SK-N-SH (cell line): Measurements from ENCODE around the gene SLC2A13. TPM values are rescaled to one million over a fixed set of nuclear protein-coding genes. Genes with fewer than 3 reads are reported as not detected.

Experiments
- CTCF ChIA-PET: fragments of 300-600, 350-600 bp; formaldehyde crosslinking; extraction: SDS; loops from one replicate; lab custom pipeline; 2021; lab: Yijun Ruan, JAX
- POLR2A ChIA-PET: fragments of 350-600 bp; sonication (Branson Sonifier 250); formaldehyde crosslinking; extraction: SDS; loops from one replicate; lab custom pipeline; 2020; ENCODE audit warnings: antibody characterized with exemption, inconsistent platforms; lab: Yijun Ruan, JAX
- DNase-seq: peaks from one replicate; pipeline ENCODE4 v3.0.0; 2012
- H2AFZ ChIP-seq: fragments of 200-600 bp; sonication (generic); 2 replicates; pipeline ENCODE4 v1.8.1; 2016; ENCODE audit warnings: antibody characterized with exemption, mild to moderate bottlenecking, low read depth
- H3F3A ChIP-seq: fragments of 200-600 bp; sonication (generic); replicated peaks from 2 replicates; pipeline ENCODE3; 2016; ENCODE audit warnings: antibody characterized with exemption, mild to moderate bottlenecking; ENCODE audit not compliant: insufficient read depth
- H3K27ac ChIP-seq, 2 experiments: fragments of 200-500 bp in 1 of 2; fragments of 200-600 bp in 1 of 2; sonication (Bioruptor generic) in 1 of 2; sonication (generic), shearing (Covaris generic) in 1 of 2; 2 replicates each; pipeline versions ENCODE4 v1.5.1 to v1.6.1; 2014 to 2016; ENCODE audit warnings: low read depth in 2 of 2, inconsistent platforms in 1 of 2, low read length in 1 of 2, mild to moderate bottlenecking in 1 of 2, mixed read lengths in 1 of 2
- H3K27me3 ChIP-seq: fragments of 200-600 bp; sonication (generic), shearing (Covaris generic); 2 replicates; pipeline ENCODE4 v1.6.1; 2016; ENCODE audit warnings: mixed run types; ENCODE audit not compliant: insufficient read depth
- H3K36me3 ChIP-seq, 2 experiments: fragments of 200-500 bp in 1 of 2; fragments of 200-600 bp in 1 of 2; sonication (Bioruptor generic) in 1 of 2; sonication (generic) in 1 of 2; replicated peaks in 1 of 2; 2 replicates each; pipeline versions ENCODE3 to v1.5.1; 2014 to 2016; ENCODE audit warnings: low read length in 1 of 2, mild to moderate bottlenecking in 1 of 2; ENCODE audit not compliant: insufficient read depth in 2 of 2, control insufficient read depth in 1 of 2
- H3K4me1 ChIP-seq, 2 experiments: fragments of 200-500 bp in 1 of 2; fragments of 200-600 bp in 1 of 2; sonication (Bioruptor generic) in 1 of 2; sonication (generic), shearing (Covaris generic) in 1 of 2; 2 replicates each; pipeline versions ENCODE4 v1.5.1 to v1.6.1; 2014 to 2016; ENCODE audit warnings: low read depth in 1 of 2, low read length in 1 of 2, mixed run types in 1 of 2; ENCODE audit not compliant: insufficient read depth in 2 of 2, control insufficient read depth in 1 of 2
- H3K4me2 ChIP-seq: fragments of 200-600 bp; sonication (generic), shearing (Covaris generic); 2 replicates; pipeline ENCODE4 v1.6.1; 2017; ENCODE audit warnings: mixed run types
- H3K4me3 ChIP-seq, 2 experiments: fragments of 200-500 bp in 1 of 2; fragments of 200-600 bp in 1 of 2; sonication (Bioruptor generic) in 1 of 2; sonication (generic), shearing (Covaris generic) in 1 of 2; 2 replicates each; pipeline versions ENCODE4 v1.5.1 to v1.8.1; 2014 to 2016; ENCODE audit warnings: low read depth in 2 of 2, inconsistent platforms in 1 of 2, low read length in 1 of 2, mild to moderate bottlenecking in 1 of 2, mixed read lengths in 1 of 2, moderate library complexity in 1 of 2
- H3K79me2 ChIP-seq: fragments of 200-600 bp; sonication (generic); 2 replicates; pipeline ENCODE4 v1.8.1; 2017; ENCODE audit warnings: mild to moderate bottlenecking; ENCODE audit not compliant: insufficient read depth
- H3K9ac ChIP-seq: fragments of 200-600 bp; sonication (generic); 2 replicates; pipeline ENCODE4 v1.6.1; 2017; ENCODE audit warnings: mixed run types
- H3K9me2 ChIP-seq: fragments of 200-600 bp; sonication (generic); 2 replicates; pipeline ENCODE4 v1.6.1; 2017; ENCODE audit warnings: mixed run types
- H3K9me3 ChIP-seq: fragments of 200-600 bp; sonication (generic); 2 replicates; pipeline ENCODE4 v1.6.1; 2017; ENCODE audit warnings: mixed run types, mild to moderate bottlenecking, moderate library complexity
- H4K20me1 ChIP-seq: fragments of 200-600 bp; sonication (generic); 2 replicates; pipeline ENCODE4 v1.6.1; 2017; ENCODE audit warnings: mild to moderate bottlenecking, mixed run types; ENCODE audit not compliant: insufficient read depth
- CHD2 ChIP-seq: fragments of 150-350 bp; IDR thresholded peaks from 2 replicates; pipeline ENCODE4 v1.6.1; 2018; ENCODE audit warnings: low read length; ENCODE audit not compliant: partially characterized antibody
- FOSL2 ChIP-seq: IDR thresholded peaks from 2 replicates; pipeline ENCODE4 v1.4.0; 2012; ENCODE audit warnings: low read depth, mild to moderate bottlenecking, moderate library complexity, borderline replicate concordance
- FOXM1 ChIP-seq: IDR thresholded peaks from 2 replicates; pipeline ENCODE4 v1.4.0; 2012; ENCODE audit warnings: low read depth, mild to moderate bottlenecking
- GATA2 ChIP-seq: sonication (generic); formaldehyde crosslinking; IDR thresholded peaks from 2 replicates; pipeline ENCODE4 v1.5.0; 2020; ENCODE audit warnings: mild to moderate bottlenecking, missing genetic modification reagents
- IRF3 ChIP-seq: fragments of 150-350 bp; IDR thresholded peaks from 2 replicates; pipeline ENCODE4 v1.6.1; 2016; ENCODE audit warnings: mild to moderate bottlenecking, low read depth, low read length
- MAX ChIP-seq: IDR thresholded peaks from 2 replicates; pipeline ENCODE4 v1.4.0; 2012; ENCODE audit warnings: low read depth
- MXI1 ChIP-seq: IDR thresholded peaks from 2 replicates; pipeline ENCODE4 v1.6.1; 2012; ENCODE audit warnings: mild to moderate bottlenecking, low read depth, low read length, improper control_type of control experiment
- NRF1 ChIP-seq: IDR thresholded peaks from 2 replicates; pipeline ENCODE4 v1.6.1; 2012; ENCODE audit warnings: low read depth, mild to moderate bottlenecking, low read length
- PBX3 ChIP-seq: IDR thresholded peaks from 2 replicates; pipeline ENCODE4; 2012
- POLR2AphosphoS5 ChIP-seq: IDR thresholded peaks from 2 replicates; pipeline ENCODE4 v1.6.1; 2012; ENCODE audit warnings: low read depth, low read length
- RCOR1 ChIP-seq: fragments of 150-350 bp; IDR thresholded peaks from 2 replicates; pipeline ENCODE4 v1.6.1; 2017; ENCODE audit warnings: antibody characterized with exemption, low read length
- RFX5 ChIP-seq: IDR thresholded peaks from 2 replicates; pipeline ENCODE4 v1.6.1; 2012; ENCODE audit warnings: mild to moderate bottlenecking, improper control_type of control experiment, low read length
- RXRA ChIP-seq: IDR thresholded peaks from 2 replicates; pipeline ENCODE4 v1.4.0; 2012; ENCODE audit warnings: low read depth, mild to moderate bottlenecking, borderline replicate concordance
- SMC3 ChIP-seq: IDR thresholded peaks from 2 replicates; pipeline ENCODE4 v1.6.1; 2012; ENCODE audit warnings: low read depth, low read length, improper control_type of control experiment
- TCF12 ChIP-seq: IDR thresholded peaks from 2 replicates; pipeline ENCODE4 v1.4.0; 2012
- TEAD4 ChIP-seq: IDR thresholded peaks from 2 replicates; pipeline ENCODE4 v1.4.0; 2012; ENCODE audit warnings: mild to moderate bottlenecking, borderline replicate concordance; ENCODE audit not compliant: insufficient read depth
- USF1 ChIP-seq: IDR thresholded peaks from 2 replicates; pipeline ENCODE4 v1.4.0; 2012; ENCODE audit warnings: low read depth, borderline replicate concordance
- WGBS: methylation state at CpG from one replicate; pipeline ENCODE4 v1.1.6; 2017; ENCODE audit warnings: low lambda C conversion rate; 5-methylcytosine and 5-hydroxymethylcytosine counted together
- polyA plus RNA-seq, 3 experiments: library from polyadenylated mRNA; depleted of rRNA; stranded (reverse); fragments of >200 nt; gene quantifications; 2 replicates each; pipeline ENCODE4 v1.2.3, GENCODE V29; 2012
- TF ChIP-seq, protein P1 (sequence below): IDR thresholded peaks from 2 replicates; pipeline ENCODE4 v1.6.1; 2012; ENCODE audit warnings: mild to moderate bottlenecking, low read depth, low read length, moderate library complexity
- TF ChIP-seq, protein P2 (sequence below): fragments of 200-600 bp; sonication (generic); IDR thresholded peaks from 2 replicates; pipeline ENCODE4 v1.6.1; 2017; ENCODE audit warnings: antibody characterized with exemption, mild to moderate bottlenecking, moderate library complexity

The SLC2A13 gene
- polyA plus RNA-seq, 1 of the 3 experiments (the other 2 are of a cell fraction), result 0.21 TPM

DNA sequence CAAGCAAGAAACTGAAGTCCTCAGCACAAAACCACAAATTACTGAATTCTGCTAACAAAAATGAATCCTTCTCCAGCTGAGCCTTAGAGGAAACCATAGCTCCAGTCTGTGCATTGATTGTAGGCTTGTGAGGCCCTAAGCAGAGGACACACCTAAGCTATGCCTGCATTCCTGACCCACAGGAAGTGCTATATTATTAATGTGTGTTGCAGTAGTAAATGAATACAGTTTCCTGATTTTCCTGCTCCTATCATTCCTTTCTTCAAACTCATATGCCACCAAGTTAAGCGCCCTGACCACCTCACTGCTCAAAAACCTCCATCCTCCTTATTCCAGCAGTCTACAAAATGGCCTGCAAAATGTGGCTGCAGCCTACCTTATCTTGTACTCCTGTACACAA is 334.4 kb downstream of the SLC2A13 start:
- Histone ChIP-seq H3K4me1 (no peaks in the 10 kb centered on the region), H4K20me1 (no peaks in the 10 kb centered on the region), H3K27ac (no peak overlapping the region), H3K9me3 (no peaks in the 10 kb centered on the region), H3K27me3 (no peaks in the 10 kb centered on the region), H3F3A (no peaks in the 10 kb centered on the region), H3K4me2 (no peak overlapping the region), H2AFZ (no peak overlapping the region), H3K4me3 (no peak overlapping the region), H3K9me2 (no peaks in the 10 kb centered on the region), H3K36me3 (no peaks in the 10 kb centered on the region), H3K79me2 (no peaks in the 10 kb centered on the region), H3K9ac (no peak overlapping the region)
- DNase-seq, result no peak
- TF ChIP-seq, protein P1, sequence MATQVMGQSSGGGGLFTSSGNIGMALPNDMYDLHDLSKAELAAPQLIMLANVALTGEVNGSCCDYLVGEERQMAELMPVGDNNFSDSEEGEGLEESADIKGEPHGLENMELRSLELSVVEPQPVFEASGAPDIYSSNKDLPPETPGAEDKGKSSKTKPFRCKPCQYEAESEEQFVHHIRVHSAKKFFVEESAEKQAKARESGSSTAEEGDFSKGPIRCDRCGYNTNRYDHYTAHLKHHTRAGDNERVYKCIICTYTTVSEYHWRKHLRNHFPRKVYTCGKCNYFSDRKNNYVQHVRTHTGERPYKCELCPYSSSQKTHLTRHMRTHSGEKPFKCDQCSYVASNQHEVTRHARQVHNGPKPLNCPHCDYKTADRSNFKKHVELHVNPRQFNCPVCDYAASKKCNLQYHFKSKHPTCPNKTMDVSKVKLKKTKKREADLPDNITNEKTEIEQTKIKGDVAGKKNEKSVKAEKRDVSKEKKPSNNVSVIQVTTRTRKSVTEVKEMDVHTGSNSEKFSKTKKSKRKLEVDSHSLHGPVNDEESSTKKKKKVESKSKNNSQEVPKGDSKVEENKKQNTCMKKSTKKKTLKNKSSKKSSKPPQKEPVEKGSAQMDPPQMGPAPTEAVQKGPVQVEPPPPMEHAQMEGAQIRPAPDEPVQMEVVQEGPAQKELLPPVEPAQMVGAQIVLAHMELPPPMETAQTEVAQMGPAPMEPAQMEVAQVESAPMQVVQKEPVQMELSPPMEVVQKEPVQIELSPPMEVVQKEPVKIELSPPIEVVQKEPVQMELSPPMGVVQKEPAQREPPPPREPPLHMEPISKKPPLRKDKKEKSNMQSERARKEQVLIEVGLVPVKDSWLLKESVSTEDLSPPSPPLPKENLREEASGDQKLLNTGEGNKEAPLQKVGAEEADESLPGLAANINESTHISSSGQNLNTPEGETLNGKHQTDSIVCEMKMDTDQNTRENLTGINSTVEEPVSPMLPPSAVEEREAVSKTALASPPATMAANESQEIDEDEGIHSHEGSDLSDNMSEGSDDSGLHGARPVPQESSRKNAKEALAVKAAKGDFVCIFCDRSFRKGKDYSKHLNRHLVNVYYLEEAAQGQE, result no peak
- TF ChIP-seq CHD2 (no peak), MXI1 (no peak), MAX (no peak), NRF1 (no peak), IRF3 (no peak), POLR2AphosphoS5 (no peak), FOSL2 (no peak), TEAD4 (no peak), SMC3 (no peak), RCOR1 (no peak), FOXM1 (no peak), TCF12 (no peak), RXRA (no peak), USF1 (no peak), RFX5 (no peak), GATA2 (CRISPR knock-in tag) (no peak), PBX3 (no peak)
- TF ChIP-seq, protein P2, sequence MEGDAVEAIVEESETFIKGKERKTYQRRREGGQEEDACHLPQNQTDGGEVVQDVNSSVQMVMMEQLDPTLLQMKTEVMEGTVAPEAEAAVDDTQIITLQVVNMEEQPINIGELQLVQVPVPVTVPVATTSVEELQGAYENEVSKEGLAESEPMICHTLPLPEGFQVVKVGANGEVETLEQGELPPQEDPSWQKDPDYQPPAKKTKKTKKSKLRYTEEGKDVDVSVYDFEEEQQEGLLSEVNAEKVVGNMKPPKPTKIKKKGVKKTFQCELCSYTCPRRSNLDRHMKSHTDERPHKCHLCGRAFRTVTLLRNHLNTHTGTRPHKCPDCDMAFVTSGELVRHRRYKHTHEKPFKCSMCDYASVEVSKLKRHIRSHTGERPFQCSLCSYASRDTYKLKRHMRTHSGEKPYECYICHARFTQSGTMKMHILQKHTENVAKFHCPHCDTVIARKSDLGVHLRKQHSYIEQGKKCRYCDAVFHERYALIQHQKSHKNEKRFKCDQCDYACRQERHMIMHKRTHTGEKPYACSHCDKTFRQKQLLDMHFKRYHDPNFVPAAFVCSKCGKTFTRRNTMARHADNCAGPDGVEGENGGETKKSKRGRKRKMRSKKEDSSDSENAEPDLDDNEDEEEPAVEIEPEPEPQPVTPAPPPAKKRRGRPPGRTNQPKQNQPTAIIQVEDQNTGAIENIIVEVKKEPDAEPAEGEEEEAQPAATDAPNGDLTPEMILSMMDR, result no peak
- ChIA-PET POLR2A (no interaction called here), CTCF (interaction anchor here (1.1 kb wide), 1 partner anchor 337 kb away, joined by 4 read pairs; no protein-coding TSS in a partner anchor)
- WGBS, result 92% methylated on average over 1 of the region's 1 CpG
